Mucosa of gallbladder (tissue), 1 donor: Measurements from ENCODE around the gene F8. TPM values are rescaled to one million over a fixed set of nuclear protein-coding genes. Genes with fewer than 3 reads are reported as not detected.

Experiments used
- DNase-seq: peaks from one replicate; pipeline ENCODE4 v3.0.0-alpha.2; 2020; ENCODE audit warnings: low spot score
- total RNA-seq: library from RNA; stranded (reverse); gene quantifications from one replicate; pipeline ENCODE4 v1.2.1, GENCODE V29; 2021
- donor health status: DM: no; HTN: no; CAD: no.

The F8 gene
- total RNA-seq: 5.5 TPM

GRCh38 chrX:155022585-155022984 is at the start of gene F8:
Gene F8, minus strand, starts transcription at chrX:155022723. Its CDS starts 171 bp downstream, at chrX:155022552.
- DNase-seq: no peak

DNA sequence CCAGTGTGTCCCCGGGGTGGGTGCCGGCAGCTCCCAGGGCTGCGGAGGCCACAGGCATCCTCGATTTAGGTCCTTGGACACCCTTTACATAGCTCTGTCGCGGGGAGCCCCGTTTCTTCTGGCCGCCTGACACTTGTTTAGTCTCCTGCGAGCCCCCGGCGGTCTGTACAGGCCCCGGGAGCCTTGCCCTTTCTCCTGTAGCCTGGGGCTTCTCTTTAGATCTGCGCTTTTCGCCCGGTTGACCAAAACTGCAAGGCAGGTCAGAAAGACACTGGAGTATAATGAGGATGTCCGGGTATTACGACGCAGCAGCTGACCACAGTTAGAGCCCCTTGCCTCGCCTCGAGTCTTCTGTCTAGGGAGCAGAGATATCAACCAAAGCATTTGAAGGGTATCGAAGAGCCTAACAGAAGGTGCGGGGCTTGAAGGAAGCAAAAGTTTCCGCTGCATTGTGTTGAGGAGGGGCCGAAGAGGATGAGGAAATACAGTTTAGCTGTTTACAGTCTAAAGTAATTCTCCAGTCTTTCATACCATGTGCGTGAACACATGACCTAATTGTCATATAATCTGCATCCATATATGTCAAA is 49.3 kb upstream of the F8 start:
- no peak for DNase-seq

GRCh38 chrX:155070975-155071693 is 48.6 kb upstream of the F8 start, which contains the start of the genes BRCC3, CMC4 and MTCP1:
Gene BRCC3, plus strand, starts transcription at chrX:155071508. Its CDS starts 20 bp downstream, at chrX:155071528.
Gene CMC4, minus strand, starts transcription at chrX:155071136. Its CDS starts 7,113 bp downstream, at chrX:155064023.
Gene MTCP1, minus strand, starts transcription at chrX:155071136. Its CDS starts 5,126 bp downstream, at chrX:155066010.
- DNase-seq: peak; percentile 79

- DNase-seq: no peak
Measured at GRCh38 chrX:155070663-155070974, 48.1 kb upstream of the F8 start.

DNA sequence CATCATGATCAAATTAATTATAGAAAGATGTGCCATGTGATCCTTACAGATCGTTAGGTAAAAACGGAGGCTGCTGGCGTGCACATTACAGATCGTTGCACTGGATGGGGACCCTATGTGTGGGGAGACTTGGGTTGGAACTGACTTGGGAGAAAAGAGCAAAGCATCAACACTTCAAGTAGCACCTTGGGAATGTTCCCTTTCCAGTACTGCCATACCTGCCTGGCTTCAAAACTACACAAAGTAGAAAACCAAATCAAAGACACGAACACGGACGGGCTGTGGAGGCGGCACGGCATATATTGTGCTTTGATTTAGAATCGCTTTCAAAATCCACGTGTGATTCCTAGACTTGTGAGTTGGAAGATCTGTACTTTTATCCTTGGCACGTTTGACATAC is 47.5 kb upstream of the F8 start:
- DNase-seq: no peak

DNA sequence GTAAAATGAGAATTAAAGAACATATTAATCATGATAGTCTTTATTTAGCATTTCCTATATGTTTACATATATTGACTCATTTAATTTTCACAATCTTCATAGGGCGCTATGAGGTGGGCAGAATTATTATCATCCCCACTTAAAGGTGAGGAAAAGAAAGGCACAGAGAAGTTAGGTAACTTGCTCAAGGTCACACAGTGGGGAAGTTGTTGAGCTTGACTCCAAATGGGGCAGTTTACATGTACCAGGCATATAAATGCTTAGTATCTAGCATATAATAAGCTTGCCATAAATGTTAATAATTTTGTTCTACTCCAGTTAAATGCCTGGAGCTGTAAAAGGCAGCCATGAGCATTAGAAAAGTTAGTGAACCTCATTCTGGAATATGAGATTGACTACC is 46.9 kb upstream of the F8 start:
- no peak for DNase-seq

- DNase-seq: no peak
Measured at GRCh38 chrX:155068165-155068564, 45.6 kb upstream of the F8 start.

- DNase-seq: no peak
Measured at GRCh38 chrX:155065035-155065734, 42.7 kb upstream of the F8 start.

DNA sequence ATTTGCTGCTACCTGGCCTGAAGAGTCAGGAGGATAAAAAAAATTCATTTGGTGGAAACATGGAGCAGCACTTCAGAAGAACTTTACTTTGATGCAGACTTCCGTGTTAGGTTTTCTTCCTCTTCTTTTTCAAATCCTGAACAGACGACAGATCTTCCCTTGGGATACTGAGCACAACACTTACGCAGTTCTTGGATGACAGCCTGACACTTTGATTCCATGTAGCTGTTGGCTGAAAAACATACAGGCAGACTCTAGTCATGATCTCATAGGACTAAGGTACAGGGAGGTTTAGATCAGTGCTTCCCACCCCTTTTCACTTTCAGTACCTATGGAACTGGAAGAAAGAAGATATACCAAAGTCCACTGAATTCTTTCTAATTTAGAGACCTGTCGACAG is 39.2 kb upstream of the F8 start:
- no peak for DNase-seq

DNA sequence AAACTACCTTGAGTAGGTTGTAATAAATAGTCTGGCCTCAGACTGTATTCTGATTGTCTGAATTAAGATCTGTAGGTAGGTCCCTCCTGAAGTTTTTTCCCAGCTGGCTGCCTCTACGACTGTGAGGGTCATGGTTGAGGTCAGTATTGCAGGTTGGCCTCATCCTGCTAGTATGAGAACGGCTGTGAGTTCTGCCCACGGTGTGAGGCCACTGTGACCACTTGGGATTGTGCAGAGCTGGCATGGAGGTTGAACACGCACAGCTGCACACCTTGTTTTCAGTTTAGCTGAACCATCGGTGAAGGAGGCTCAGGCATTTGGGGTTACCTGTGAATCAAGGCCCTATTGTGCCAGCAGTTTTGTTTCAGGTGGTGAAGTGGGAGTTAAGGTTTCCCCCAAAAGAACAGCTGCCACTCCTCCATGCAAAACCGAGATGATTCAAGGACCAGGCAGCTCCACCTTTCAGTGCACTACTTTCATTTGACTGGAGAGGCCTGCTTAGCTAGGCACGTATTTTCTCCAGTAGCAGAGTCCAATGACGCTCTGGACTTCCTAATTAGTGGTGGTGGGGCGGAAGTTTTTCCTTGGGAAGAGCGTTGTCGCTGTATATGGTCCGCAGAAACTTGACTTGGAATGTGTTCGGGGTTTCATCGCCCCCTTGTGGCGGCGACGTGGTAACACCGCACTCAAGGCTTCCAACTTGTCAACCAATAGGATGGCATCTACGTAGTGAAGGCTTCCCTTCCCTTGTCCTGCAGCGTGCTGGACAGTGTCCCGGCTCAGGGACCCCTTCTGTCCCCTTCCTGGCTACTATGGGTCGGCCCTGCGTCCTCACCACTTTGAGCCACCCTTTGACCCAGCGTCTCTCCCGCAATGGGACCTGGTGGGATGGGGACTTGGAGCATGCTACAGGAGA is 34.6 kb upstream of the F8 start:
- DNase-seq: peak; percentile 66

DNA sequence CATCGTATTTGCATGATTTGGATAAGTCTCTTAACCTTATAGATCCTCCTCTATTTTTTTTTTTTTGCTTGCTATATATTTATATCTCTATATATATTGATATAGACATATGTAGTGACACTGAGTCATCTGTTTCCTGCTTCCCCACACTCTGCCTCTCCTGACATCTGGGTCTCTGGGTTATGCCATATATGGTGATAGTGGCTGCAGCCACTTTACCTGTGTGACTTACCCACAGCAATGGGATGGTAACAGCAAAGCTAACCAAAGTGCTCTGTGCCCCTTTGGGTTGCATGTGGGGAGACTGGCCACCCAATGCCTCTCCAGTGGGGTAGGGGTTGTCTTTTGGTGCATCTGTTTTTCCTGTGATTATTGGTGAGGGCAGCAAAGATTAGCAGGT is 33.9 kb upstream of the F8 start:
- no peak for DNase-seq

GRCh38 chrX:155055494-155055893 is 33.0 kb upstream of the F8 start:
- no peak for DNase-seq

GRCh38 chrX:155054255-155054654 is 31.7 kb upstream of the F8 start:
- no peak for DNase-seq

DNA sequence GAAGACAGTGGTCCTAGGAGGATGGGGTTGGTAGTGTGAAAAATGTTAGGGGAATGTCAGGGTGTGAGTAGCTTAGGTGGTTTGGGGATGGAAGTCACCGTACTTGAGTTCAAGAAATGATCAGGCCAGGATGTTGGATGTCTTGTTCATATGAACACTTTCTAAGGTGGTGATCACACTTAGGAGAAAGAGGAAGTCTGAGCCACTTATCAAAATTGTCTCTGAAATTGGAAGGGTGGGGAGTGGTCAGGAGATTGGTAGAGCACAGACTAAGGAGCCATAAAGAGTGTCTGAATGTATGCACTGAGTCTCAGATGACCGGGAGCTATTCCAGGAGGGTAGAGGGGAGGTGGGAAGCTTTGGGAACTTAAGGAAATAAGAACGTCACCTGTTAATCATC is 31.1 kb upstream of the F8 start:
- DNase-seq: no peak

- DNase-seq: no peak
Measured at GRCh38 chrX:155052738-155053498, 30.4 kb upstream of the F8 start.

DNA sequence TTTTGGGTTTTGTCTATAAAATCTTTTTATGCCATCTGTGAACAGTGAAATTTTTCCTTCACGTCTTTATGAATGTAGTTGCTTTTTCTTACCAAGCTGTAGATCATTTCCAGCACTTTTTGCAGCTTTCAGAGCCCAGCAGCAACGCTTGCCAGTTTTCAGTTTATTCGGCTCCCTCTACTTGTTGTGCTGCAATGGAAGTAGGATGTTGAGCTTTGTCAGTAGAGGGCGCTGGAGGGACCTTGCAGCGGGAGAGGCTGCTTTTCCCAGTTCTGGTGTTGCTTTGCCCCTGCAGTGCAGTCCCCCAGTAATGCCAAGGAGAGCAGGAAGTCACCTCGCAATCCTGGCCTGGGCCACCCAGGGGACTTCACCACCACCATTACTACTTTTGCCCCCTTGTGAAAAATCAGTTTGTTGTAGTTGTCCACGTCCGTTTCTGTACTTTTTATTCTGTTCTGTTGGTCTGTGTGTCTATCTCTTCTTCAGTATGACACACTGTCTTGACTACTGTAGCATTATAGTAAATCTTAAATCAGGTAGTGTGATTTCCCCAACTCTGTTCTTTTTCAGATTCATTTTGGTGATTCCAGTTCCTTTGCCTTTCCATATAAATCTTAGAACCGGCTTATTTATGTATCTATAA is 26.6 kb upstream of the F8 start:
- DNase-seq: peak; percentile 38

DNA sequence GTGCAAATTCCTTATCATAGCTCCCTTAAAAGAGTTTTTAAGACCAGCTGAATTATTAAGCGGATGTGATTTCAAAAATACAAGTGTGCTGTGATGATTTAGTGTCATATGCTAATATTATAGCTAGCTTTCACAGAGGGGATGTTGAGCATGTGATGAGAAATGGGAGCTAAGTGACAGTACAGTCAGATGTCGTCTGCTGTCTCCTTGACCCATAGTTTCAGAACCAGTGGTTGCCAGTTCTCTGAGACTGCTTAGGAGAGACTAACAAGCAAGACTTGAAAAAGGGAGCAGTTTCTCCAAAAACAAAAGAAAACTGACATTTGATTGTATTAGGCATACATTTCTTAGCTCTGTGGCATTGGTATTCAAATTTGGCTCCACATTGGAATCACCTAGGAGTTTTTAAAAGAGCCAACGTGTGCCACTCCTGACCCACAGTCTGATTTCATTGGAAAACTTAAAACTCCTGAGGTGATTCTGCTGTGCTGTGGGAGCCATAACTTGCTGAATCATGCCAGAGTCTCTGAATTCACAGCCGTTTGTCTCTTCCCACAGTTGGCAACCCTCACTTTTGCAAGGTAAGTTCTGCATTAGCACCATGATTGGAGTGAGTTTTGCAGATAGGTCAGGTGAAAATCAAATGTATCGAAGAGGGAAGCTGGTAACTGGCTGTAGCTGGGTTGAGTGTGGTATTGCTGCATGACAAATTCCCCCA is 24.4 kb upstream of the F8 start:
- DNase-seq: no peak

DNA sequence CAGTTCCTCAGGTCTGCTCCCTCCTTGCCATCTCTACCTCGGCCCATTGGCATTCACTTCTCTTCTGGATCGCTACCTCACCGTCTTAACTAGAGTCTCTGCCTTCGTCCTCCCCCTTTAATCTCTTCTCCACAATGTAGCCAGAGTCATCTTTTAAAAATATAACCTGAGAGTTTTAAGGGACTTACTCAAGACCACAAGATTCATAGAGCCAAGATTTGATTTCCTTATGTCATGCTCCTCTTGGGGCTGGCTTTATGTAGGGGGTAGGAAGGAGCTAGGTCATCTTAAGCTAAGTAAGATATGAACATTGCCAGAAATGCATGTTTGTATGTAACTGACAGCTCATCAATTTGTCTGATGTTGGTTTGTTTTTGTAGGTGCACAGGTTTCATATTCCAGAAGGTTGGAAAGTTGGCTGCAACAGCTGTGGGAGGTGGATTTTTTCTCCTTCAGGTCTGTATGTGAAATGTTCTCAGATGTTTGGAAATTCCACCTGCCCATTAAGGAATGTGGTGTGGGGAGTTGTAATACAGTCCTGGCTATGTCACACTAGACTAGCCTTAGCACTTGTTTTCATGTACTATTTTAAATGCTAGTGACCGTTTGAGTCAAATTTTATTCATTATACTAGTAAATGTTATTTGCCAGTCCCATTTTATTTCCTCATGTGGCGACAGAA is 23.7 kb upstream of the F8 start:
- DNase-seq: no peak

DNA sequence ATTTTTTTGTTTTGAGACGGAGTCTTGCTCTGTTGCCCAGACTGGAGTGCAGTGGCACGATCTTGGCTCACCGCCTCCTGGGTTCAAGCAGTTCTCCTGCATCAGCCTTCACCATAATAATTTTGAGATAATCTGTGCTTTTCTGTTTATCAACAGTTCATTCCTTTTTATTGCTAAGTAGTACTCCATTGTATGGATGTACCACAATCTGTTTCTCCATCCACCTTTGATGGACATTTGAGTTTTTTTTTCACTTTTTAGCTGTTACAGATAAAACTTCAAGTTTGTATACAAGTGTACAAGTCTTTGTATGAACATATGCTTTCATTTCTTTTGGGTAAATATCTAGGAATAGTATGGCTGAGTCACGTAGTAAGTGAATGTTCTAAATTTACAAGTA is 13.2 kb upstream of the F8 start:
- no peak for DNase-seq
